Natural killer cell (primary cell): ENCODE data around the gene ORMDL2. TPM values are rescaled to one million over a fixed set of nuclear protein-coding genes. Genes with fewer than 3 reads are reported as not detected.

Experiments
- ATAC-seq, 3 donors: fragments of 150-1000 bp in 2 of 3; fragments of 200-7000 bp in 1 of 3; cut with Tn5 transposase; 1 replicate in 1 of 3; 2 replicates in 2 of 3; pipeline ENCODE4 v1.10.0; 2021; ENCODE audit warnings: mild to moderate bottlenecking in 2 of 3, moderate library complexity in 2 of 3
- DNase-seq, 2 donors: peaks; one replicate each; pipeline versions ENCODE4 v3.0.0 to v3.0.0-alpha.2; 2013 to 2021; ENCODE audit warnings: mixed read lengths in 1 of 2
- H3K27ac ChIP-seq: one replicate; pipeline ENCODE4 v1.5.1; 2013; ENCODE audit warnings: mild to moderate bottlenecking, low read length
- H3K27me3 ChIP-seq: one replicate; pipeline ENCODE4 v1.6.1; 2013; ENCODE audit warnings: low read length; ENCODE audit not compliant: control insufficient read depth, insufficient read depth
- H3K36me3 ChIP-seq: one replicate; pipeline ENCODE4 v1.6.1; 2013; ENCODE audit warnings: low read length; ENCODE audit not compliant: control insufficient read depth, insufficient read depth
- H3K4me1 ChIP-seq: one replicate; pipeline ENCODE4 v1.6.1; 2013; ENCODE audit warnings: low read length; ENCODE audit not compliant: control insufficient read depth, insufficient read depth
- H3K4me3 ChIP-seq: one replicate; pipeline ENCODE4 v1.5.1; 2013; ENCODE audit warnings: low read length
- H3K9me3 ChIP-seq: one replicate; pipeline ENCODE4 v1.6.1; 2013; ENCODE audit warnings: low read length; ENCODE audit not compliant: control insufficient read depth, insufficient read depth
- H3K27ac Mint-ChIP-seq, 2 donors: one replicate each; pipeline ENCODE4 v1.8.0; 2022; ENCODE audit warnings: mild to moderate bottlenecking in 2 of 2, mixed read lengths in 2 of 2, moderate library complexity in 1 of 2
- H3K27me3 Mint-ChIP-seq, 2 donors: one replicate each; pipeline ENCODE4 v1.8.0; 2022; ENCODE audit warnings: low read depth in 2 of 2, mixed read lengths in 2 of 2
- H3K36me3 Mint-ChIP-seq: one replicate; pipeline ENCODE4 v1.8.0; 2022; ENCODE audit warnings: mixed read lengths
- H3K4me1 Mint-ChIP-seq, 2 donors: one replicate each; pipeline ENCODE4 v1.8.0; 2022; ENCODE audit warnings: mixed read lengths in 2 of 2
- H3K4me3 Mint-ChIP-seq: one replicate; pipeline ENCODE4 v1.8.0; 2022; ENCODE audit warnings: mild to moderate bottlenecking, moderate library complexity, mixed read lengths
- H3K9me3 Mint-ChIP-seq, 2 donors: one replicate each; pipeline ENCODE4 v1.8.0; 2022; ENCODE audit warnings: mixed read lengths in 2 of 2
- CTCF ChIP-seq: fragments of 200-600 bp; IDR thresholded peaks from one replicate; pipeline ENCODE4 v1.8.0; 2022; ENCODE audit warnings: antibody characterized with exemption
- WGBS: methylation state at CpG from one replicate; pipeline ENCODE4 v1.1.7; 2013; ENCODE audit warnings: missing lambda C conversion rate; ENCODE audit not compliant: insufficient coverage; 5-methylcytosine and 5-hydroxymethylcytosine counted together
- intact Hi-C: fragments of 100-400 bp; cut with micrococcal nuclease; formaldehyde crosslinking; loops from one replicate; pipeline ENCODE4 v1.14.2; 2022
- total RNA-seq, 4 donors: library from RNA; stranded (reverse); fragments of 120-200 nt in 1 of 4; gene quantifications; one replicate each; pipeline versions ENCODE4 v1.2.3 to v1.2.4, GENCODE V29; 2013 to 2022

ORMDL2 gene
- total RNA-seq, 3 donors from 2014 or later (not counting 1 experiment from before 2014, with no cell fraction given) = 21.3 to 36.3 (median 23.1) TPM

- no peak overlapping the region for H3K4me3 ChIP-seq
- ATAC-seq (no peak), DNase-seq (no peak)
- no peaks in the 10 kb centered on the region for H3K9me3 ChIP-seq
- Mint-ChIP-seq H3K9me3 (no peaks in the 10 kb centered on the region), H3K36me3 (no peaks in the 10 kb centered on the region), H3K27ac (peak overlapping the region; percentile 91 to 95), H3K4me3 (peak overlapping the region; percentile 99), H3K27me3 (no peaks in the 10 kb centered on the region), H3K4me1 (peaks cover 44 to 50% of the 10 kb centered on the region in 2 donors)
- no peak for TF ChIP-seq CTCF
- WGBS = 97% methylated on average over 15 of the region's 15 CpGs
- H3K36me3 ChIP-seq = peaks cover 8% of the 10 kb centered on the region
- peak overlapping the region; percentile 19 for H3K27ac ChIP-seq
- intact Hi-C loops = no loop called here
- H3K27me3 ChIP-seq = no peaks in the 10 kb centered on the region
- H3K4me1 ChIP-seq = peaks cover 49% of the 10 kb centered on the region
Observed at GRCh38 chr12:55827806-55828205, 10.0 kb downstream of the ORMDL2 start.

GRCh38 chr12:55828357-55828756 lies 10.5 kb downstream of the ORMDL2 start:
- ATAC-seq (no peak), DNase-seq (no peak)
- H3K4me1 Mint-ChIP-seq = peaks cover 44 to 53% of the 10 kb centered on the region in 2 donors
- H3K9me3 ChIP-seq = no peaks in the 10 kb centered on the region
- no peaks in the 10 kb centered on the region for H3K36me3 Mint-ChIP-seq
- no peaks in the 10 kb centered on the region for H3K27me3 ChIP-seq
- peaks cover 49% of the 10 kb centered on the region for H3K4me1 ChIP-seq
- H3K36me3 ChIP-seq = peaks cover 3% of the 10 kb centered on the region
- intact Hi-C loops = no loop called here
- no peaks in the 10 kb centered on the region for H3K27me3 Mint-ChIP-seq
- H3K27ac Mint-ChIP-seq = peak overlapping the region; percentile 91 to 95
- H3K27ac ChIP-seq = peak overlapping the region; percentile 72
- no peaks in the 10 kb centered on the region for H3K9me3 Mint-ChIP-seq
- WGBS = 97% methylated on average over 4 of the region's 5 CpGs
- H3K4me3 ChIP-seq = no peak overlapping the region
- no peak for TF ChIP-seq CTCF
- H3K4me3 Mint-ChIP-seq = peak overlapping the region; percentile 99

- Histone ChIP-seq H3K36me3 (peaks cover 2% of the 10 kb centered on the region), H3K27ac (peak overlapping the region; percentile 61), H3K4me1 (peaks cover 49% of the 10 kb centered on the region), H3K9me3 (no peaks in the 10 kb centered on the region), H3K4me3 (peak overlapping the region; percentile 68), H3K27me3 (no peaks in the 10 kb centered on the region)
- H3K9me3 Mint-ChIP-seq = no peaks in the 10 kb centered on the region
- H3K36me3 Mint-ChIP-seq = no peaks in the 10 kb centered on the region
- H3K4me3 Mint-ChIP-seq = peak overlapping the region; percentile 99
- intact Hi-C loops = loop anchor here (1.0 kb wide), 3 partner anchors 13 to 286 kb away; partner anchors contain the start of genes PYM1, RPL41 and SARNP
- no peaks in the 10 kb centered on the region for H3K27me3 Mint-ChIP-seq
- 0% methylated on average over 37 of the region's 37 CpGs for WGBS
- peaks cover 44 to 56% of the 10 kb centered on the region in 2 donors for H3K4me1 Mint-ChIP-seq
- H3K27ac Mint-ChIP-seq = peak overlapping the region; percentile 91 to 95
- ATAC-seq (peak in 1 of 3 donors; percentile 11), DNase-seq (peak; percentile 28 to 59)
- no peak for TF ChIP-seq CTCF
Observed at GRCh38 chr12:55829967-55830600, 12.2 kb downstream of the ORMDL2 start.
